Measurements from ENCODE around the gene ORC5.

- TF ChIP-seq ZBTB43 (CRISPR knock-in tag; conservative IDR thresholded peaks at IDR 0.05) = no peak
- no peak for TF ChIP-seq HNRNPLL (IDR thresholded peaks at IDR 0.05; ENCODE audit: low read depth, low read length, poor library complexity, severe bottlenecking)
- TF ChIP-seq SP4 (CRISPR knock-in tag; IDR thresholded peaks at IDR 0.05) = no peak
Observed at GRCh38 chr7:104156842-104157277, 51.0 kb downstream of the ORC5 start.

Measured in HepG2 (cell line).